NCI-H1694 treated with DMSO at 0.1 percent for 48 hours (cell line): Measurements from ENCODE around the gene LHX4.

Experiments
- DNase-seq: peaks from one replicate; lab custom pipeline; 2025; lab: John Stamatoyannopoulos, UW

The LHX4 gene

GRCh38 chr1:180227861-180228647 is 2.0 kb upstream of the LHX4 start:
- DNase-seq = no peak

- no peak for DNase-seq
Observed at GRCh38 chr1:180228648-180229482, 1.2 kb upstream of the LHX4 start.

DNA sequence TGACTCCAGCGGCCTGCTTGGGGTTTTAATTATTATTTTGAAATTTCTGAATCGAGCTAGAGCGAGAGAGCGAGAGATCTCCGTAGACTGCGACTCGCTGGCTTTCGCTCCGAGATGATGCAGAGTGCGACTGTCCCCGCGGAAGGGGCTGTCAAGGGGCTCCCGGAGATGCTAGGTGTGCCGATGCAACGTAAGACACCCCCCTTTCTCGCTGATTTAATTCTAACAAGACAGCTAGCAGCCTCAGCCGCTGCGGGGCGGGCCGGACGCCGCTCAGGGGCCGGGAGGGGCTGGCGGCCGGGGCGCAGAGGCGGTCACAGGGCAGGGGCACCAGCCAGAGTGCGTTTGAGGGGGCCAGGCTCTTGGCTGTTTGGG is 339 bp downstream of the LHX4 start:
- no peak for DNase-seq

DNA sequence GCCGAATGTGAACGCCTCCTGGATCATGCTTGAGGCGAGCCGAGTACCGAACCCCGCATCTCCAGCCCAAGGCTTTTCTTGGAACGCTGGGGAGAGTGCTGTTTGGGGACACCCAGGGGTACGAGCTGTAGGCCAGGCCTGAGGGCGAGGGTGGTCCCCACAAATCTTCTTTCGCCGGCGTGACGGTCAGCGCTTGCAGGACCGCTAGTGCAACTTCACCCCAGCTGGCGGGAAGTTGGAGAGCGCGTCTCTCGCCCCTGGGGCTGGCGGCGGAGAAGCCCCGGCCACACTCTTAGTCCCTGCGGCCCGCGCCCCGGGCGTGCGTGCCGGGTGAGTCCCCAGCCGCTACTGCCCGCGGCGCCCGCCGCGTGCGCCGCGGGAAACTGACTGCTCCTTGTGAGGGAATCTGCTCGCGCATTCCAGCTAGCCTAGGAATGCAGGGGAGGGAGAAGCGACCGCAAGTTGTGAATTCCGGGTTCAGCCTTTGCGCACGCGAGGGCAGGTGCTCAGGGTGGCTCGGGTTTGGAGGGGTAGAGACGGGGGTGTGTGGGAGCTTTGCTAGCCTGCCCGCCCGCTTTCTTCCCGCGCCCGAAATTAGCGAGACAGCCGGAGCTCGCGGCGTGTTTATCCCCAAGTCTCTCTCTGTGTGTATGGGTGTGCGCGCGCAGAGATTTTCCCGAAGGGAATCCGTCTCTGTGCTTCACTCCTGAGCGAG is 884 bp downstream of the LHX4 start:
- DNase-seq = no peak

GRCh38 chr1:180231506-180231921 is 1.4 kb downstream of the LHX4 start:
- DNase-seq = no peak

GRCh38 chr1:180231936-180232335 is 1.9 kb downstream of the LHX4 start:
- no peak for DNase-seq

- DNase-seq = no peak
Observed at GRCh38 chr1:180232521-180233043, 2.5 kb downstream of the LHX4 start.

DNA sequence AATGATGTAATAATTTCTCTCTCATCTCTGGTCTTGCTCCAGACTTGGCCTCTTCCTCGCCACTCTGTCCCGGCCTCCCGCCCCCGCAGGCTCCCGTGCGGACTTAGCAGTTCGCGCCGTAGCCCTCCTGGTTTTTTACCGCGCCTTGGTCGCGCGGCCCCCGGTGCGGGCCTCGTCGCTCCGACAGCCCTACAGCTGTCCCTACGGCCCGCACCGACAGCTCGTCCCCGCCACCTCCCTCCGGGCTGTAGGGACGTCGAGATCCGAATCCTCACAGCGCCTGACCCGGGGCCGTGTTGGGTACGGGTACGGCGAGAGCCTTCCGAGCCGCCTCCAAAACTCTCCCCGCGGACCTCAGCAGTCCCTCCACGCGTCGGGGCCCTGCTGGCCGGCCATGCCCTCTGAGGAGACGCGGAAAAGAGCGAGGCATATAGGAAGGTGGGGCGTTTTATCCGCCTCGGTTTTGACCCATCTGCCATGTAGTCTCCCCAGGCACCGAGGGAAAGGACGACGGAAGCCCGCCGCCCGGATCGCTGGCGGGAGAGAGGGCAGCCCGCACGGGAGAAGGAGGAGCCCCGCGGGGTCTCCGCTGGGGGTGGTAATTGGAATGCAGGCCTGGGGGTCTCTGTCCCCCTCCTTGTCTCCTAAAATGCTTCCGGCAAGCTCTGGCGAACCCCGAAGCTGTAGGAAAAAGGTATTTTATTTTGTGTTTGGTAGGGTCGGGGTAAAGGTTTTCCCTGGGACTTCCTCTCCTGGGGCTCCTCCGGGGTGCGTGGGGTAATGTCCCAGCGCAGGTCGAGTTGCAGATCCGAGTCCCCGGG is 3.3 kb downstream of the LHX4 start:
- DNase-seq = no peak

GRCh38 chr1:180234369-180235076 is 4.5 kb downstream of the LHX4 start:
- no peak for DNase-seq

DNA sequence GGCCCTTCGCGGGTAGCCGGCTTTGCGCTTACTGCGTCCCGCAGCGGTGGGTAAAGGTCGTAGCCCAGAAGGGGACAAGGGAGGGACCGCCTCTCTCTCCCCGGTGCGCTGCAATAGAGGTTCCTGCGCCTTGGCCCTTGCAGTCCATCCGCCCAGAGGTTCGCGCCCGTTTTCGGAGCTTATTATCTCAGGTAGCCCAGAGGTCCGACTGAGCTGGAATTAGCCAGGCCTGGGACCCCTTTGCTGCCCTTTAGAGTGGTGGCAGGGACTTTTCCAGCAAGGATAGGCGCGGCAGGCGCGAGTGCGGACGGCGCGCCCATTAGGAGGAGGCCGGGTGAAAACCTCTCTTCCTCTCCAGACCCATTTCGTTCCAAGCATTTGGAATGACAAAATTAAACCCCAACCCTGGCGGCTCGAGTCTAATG is 5.0 kb downstream of the LHX4 start:
- DNase-seq = no peak

DNA sequence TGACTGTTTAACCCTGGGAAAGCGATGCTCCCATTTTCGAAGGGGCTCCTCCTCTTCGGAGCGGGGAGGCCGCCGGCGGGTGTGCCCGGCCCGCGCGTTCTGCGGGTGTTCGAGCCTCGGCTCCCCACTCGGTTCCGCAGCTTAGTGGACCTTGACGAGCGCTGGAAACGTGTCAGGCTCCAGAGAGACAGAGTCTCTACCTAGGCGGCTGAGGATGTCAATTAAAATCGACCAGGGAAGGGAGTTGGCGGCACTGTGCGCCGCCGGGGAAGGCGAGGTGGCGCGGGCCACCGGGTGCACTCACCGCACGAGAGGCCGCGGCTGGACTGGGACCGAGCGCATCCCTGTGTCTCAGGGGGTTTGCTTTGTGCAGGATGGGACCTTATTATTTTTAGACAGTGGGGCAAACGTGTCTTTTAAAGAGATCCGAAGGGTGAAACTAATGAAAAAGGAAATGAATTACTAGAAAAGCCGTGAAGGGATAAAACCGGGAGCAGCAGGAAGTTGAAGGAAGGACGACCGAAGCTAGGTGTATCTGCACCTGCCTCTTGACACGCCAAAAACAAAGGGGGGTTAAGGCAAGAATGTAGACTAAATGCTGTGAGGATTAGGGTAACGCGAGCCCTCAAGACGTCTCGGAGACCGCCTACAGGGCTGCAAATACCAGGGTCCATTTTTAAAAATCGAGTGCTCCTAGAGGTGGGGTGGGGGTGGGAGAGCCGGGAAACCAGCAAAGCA is 5.6 kb downstream of the LHX4 start:
- no peak for DNase-seq

GRCh38 chr1:180236698-180237509 is 6.8 kb downstream of the LHX4 start:
- no peak for DNase-seq

GRCh38 chr1:180237869-180238476 is 7.9 kb downstream of the LHX4 start:
- no peak for DNase-seq

- no peak for DNase-seq
Observed at GRCh38 chr1:180238675-180239074, 8.6 kb downstream of the LHX4 start.

DNA sequence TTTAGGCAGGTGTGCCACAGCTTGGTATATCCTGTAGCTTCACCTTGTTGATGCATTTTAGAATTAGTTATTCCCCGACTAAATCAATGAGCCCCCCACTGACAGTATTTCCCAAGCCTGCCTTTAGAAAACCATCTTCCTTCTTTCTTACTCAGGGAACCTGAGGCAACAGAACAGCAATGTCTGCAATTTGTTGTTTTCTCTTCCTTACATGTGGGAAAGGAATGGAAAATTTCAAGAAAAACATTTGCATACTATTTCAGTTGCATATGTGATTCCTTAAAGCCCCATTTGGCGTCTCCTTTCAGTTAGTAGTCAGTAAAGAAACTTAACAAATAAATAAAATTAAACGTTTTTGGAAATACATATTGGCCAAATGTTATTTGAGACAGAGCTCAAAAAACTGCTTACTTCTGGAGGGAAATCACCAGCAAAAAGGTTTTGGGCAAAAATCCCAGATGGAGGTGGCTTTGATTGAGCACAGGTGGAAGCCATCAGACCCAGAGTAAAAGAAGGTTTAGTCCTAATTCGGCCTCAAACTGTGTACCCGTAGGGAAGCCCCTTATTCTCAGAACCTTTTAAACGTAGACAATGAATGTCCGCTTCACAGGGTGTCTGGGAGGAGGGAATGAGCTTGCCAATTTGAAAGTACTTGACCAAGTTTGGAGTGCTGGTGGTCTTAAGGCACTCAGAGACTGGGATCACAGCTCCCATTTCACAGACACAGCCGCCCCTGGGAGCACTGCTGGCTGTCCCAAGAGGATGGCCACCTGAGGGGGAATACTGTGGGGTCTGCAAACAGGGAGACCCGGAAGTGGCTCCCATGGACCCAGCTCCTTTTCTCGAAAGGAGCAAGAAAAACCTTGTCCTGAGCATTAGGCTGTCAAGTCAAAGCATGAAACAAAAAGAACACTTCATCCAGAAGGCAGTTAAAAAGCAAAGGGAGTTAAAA is 9.4 kb downstream of the LHX4 start:
- no peak for DNase-seq

- DNase-seq = no peak
Observed at GRCh38 chr1:180241716-180242544, 11.9 kb downstream of the LHX4 start.
